Stomach (tissue), 4 donors: Measurements from ENCODE around the gene COMMD1.

Experiments
- POLR2A ChIP-seq, 4 donors: fragments of 450-650 bp; IDR thresholded peaks; one replicate each; pipeline ENCODE4 v1.6.1; 2016; ENCODE audit warnings: antibody characterized with exemption in 4 of 4, control low read depth in 2 of 4, mild to moderate bottlenecking in 1 of 4, moderate library complexity in 1 of 4
- TF ChIP-seq, protein P1 (sequence below), 7 experiments: fragments of 450-650 bp in 4 of 7; fragments of 200-600 bp in 3 of 7; sonication (generic) in 3 of 7; IDR thresholded peaks; one replicate each; pipeline ENCODE4 v1.5.1; 2016 to 2019; ENCODE audit warnings: antibody characterized with exemption in 7 of 7, control low read depth in 2 of 7, mild to moderate bottlenecking in 1 of 7

DNA sequence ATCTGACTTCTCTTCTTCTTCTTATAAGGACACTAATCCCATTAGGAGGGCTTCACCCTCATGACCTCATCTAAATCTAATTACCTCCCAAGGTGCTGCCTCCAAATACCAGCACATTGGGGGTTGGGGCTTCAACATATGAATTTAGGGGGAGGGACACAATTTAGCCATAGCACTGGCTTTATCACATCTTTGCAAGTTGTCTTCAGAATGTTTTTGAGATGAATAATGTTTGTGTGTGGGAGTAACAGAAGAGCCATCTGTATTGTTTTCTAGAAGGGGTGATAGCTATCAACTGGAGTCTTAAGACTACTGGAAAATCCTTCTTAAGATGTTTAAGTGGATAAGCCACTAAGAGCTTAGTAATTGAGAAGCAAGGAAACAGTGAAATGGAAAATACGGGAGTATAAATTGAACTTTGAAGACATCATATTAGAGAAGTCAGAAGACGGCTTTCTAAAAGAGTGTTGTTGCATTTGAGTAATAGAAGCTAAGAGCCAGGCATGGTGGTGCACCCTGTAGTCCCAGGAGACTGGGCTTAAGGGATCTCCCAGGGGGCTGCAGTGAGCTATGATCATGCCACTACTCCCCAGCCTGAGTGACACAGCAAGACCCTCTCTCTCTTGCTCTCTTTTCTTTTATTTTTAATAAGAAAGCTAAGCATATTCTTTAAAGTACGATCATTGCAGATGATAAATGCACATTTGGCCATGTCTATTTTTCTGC is 257.8 kb downstream of the COMMD1 start:
- TF ChIP-seq, protein P1, sequence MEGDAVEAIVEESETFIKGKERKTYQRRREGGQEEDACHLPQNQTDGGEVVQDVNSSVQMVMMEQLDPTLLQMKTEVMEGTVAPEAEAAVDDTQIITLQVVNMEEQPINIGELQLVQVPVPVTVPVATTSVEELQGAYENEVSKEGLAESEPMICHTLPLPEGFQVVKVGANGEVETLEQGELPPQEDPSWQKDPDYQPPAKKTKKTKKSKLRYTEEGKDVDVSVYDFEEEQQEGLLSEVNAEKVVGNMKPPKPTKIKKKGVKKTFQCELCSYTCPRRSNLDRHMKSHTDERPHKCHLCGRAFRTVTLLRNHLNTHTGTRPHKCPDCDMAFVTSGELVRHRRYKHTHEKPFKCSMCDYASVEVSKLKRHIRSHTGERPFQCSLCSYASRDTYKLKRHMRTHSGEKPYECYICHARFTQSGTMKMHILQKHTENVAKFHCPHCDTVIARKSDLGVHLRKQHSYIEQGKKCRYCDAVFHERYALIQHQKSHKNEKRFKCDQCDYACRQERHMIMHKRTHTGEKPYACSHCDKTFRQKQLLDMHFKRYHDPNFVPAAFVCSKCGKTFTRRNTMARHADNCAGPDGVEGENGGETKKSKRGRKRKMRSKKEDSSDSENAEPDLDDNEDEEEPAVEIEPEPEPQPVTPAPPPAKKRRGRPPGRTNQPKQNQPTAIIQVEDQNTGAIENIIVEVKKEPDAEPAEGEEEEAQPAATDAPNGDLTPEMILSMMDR (IDR thresholded peaks at IDR 0.05): no peak
- no peak for TF ChIP-seq POLR2A (IDR thresholded peaks at IDR 0.05)
